ENCODE measurements around the gene RAPSN. TPM values are rescaled to one million over a fixed set of nuclear protein-coding genes. Genes with fewer than 3 reads are reported as not detected.

RAPSN gene
- total RNA-seq, 3 donors from 2014 or later = 0.41 to 0.96 (median 0.95) TPM

- H3K9me3 ChIP-seq = no peaks in the 10 kb centered on the region
- DNase-seq (no peak), ATAC-seq (no peak)
- intact Hi-C loops (cut with DNase I, micrococcal nuclease) = no loop called here
- H3K4me3 ChIP-seq = no peak overlapping the region
- H3K4me1 ChIP-seq (ENCODE audit: low read depth) = peaks cover 15% of the 10 kb centered on the region
- no peaks in the 10 kb centered on the region for H3K36me3 ChIP-seq (ENCODE audit: low read depth)
- TF ChIP-seq, protein P1, sequence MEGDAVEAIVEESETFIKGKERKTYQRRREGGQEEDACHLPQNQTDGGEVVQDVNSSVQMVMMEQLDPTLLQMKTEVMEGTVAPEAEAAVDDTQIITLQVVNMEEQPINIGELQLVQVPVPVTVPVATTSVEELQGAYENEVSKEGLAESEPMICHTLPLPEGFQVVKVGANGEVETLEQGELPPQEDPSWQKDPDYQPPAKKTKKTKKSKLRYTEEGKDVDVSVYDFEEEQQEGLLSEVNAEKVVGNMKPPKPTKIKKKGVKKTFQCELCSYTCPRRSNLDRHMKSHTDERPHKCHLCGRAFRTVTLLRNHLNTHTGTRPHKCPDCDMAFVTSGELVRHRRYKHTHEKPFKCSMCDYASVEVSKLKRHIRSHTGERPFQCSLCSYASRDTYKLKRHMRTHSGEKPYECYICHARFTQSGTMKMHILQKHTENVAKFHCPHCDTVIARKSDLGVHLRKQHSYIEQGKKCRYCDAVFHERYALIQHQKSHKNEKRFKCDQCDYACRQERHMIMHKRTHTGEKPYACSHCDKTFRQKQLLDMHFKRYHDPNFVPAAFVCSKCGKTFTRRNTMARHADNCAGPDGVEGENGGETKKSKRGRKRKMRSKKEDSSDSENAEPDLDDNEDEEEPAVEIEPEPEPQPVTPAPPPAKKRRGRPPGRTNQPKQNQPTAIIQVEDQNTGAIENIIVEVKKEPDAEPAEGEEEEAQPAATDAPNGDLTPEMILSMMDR (IDR thresholded peaks at IDR 0.05) = no peak
Measured at GRCh38 chr11:47469361-47470179, 20.6 kb upstream of the RAPSN start.

DNA sequence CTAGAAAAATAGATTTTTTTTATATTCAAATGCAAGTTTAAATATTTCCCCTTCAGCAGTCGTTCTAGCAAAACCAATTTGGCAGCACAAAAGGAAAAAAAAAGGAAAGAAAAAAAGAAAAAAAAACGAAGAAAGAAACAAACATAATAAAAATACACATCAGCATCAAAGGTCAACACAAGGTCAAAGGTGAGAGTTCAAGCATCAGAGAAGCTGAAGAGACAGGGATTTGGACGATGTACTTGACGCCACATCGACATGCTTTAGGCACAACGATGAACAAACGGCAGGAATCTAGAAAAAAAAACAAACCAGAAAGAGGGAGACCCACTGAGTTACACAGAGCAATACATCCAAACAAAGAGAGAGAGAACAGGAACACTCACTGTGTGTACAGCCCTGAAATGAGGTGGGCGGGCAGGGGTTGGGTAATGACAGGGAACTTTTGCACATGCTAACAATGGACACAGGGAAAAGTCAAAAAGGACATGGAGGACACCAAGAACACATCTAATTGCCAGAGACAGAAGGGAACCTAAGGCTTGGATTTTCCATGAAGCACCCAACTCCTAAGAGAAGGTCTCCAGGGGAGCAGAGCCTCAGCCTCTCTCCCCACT is 19.8 kb upstream of the RAPSN start:
- Histone ChIP-seq H3K4me3 (no peak overlapping the region), H3K9me3 (no peaks in the 10 kb centered on the region), H3K4me1 (ENCODE audit: low read depth) (peaks cover 15% of the 10 kb centered on the region), H3K36me3 (ENCODE audit: low read depth) (no peaks in the 10 kb centered on the region)
- no peak for ATAC-seq
- no peak for DNase-seq
- intact Hi-C loops (cut with DNase I, micrococcal nuclease) = no loop called here
- TF ChIP-seq, protein P1 (IDR thresholded peaks at IDR 0.05) = no peak

GRCh38 chr11:47467357-47467756 is 18.4 kb upstream of the RAPSN start:
- Histone ChIP-seq H3K4me1 (ENCODE audit: low read depth) (peaks cover 15% of the 10 kb centered on the region), H3K4me3 (no peak overlapping the region), H3K9me3 (no peaks in the 10 kb centered on the region), H3K36me3 (ENCODE audit: low read depth) (no peaks in the 10 kb centered on the region)
- peak; percentile 93 for ATAC-seq
- DNase-seq = peak; percentile 60 to 66 (median 66)
- TF ChIP-seq, protein P1 (IDR thresholded peaks at IDR 0.05) = no peak
- intact Hi-C loops (cut with DNase I, micrococcal nuclease) = no loop called here

DNA sequence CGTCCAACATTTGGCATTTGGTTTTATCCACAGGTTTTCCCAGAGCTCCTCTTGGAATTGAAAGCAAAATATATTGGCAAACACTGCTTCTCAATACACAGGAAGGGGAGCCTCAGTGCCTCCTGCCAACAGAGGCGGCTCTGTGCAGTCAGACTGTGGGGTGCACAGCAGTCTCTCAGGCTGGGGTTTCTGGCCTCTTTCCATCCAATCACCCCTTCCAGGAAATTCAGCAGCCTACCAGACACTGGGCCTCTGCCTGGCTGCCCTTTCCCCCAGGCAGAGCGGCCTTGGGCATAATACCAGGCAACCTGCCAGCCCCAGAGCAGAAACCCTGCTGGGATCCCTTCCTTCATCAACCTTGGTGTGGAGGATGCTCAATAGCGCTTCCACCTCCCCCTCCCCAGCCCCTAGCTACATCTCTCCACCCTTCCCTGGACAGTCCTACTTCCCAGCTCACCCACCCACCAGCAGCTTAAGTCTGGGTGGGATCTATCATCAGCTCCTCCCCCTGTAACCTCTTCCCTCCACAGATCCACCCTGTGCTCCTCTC is 17.8 kb upstream of the RAPSN start:
- intact Hi-C loops (cut with DNase I, micrococcal nuclease) = no loop called here

GRCh38 chr11:47466201-47466600 is 17.3 kb upstream of the RAPSN start:
- intact Hi-C loops (cut with DNase I, micrococcal nuclease) = no loop called here
- TF ChIP-seq, protein P1 (IDR thresholded peaks at IDR 0.05) = no peak

More for the DNA sequence above, 17.8 kb upstream of the RAPSN start:
- DNase-seq (peak; percentile 47 to 61 (median 55)), ATAC-seq (peak; percentile 66)
- no peaks in the 10 kb centered on the region for H3K36me3 ChIP-seq (ENCODE audit: low read depth)
- peaks cover 15% of the 10 kb centered on the region for H3K4me1 ChIP-seq (ENCODE audit: low read depth)
- no peak overlapping the region for H3K4me3 ChIP-seq
- TF ChIP-seq, protein P1 (IDR thresholded peaks at IDR 0.05) = no peak
- no peaks in the 10 kb centered on the region for H3K9me3 ChIP-seq

More at GRCh38 chr11:47466201-47466600, 17.3 kb upstream of the RAPSN start:
- DNase-seq (no peak), ATAC-seq (no peak)
- Histone ChIP-seq H3K4me1 (ENCODE audit: low read depth) (peaks cover 15% of the 10 kb centered on the region), H3K9me3 (no peaks in the 10 kb centered on the region), H3K4me3 (no peak overlapping the region), H3K36me3 (ENCODE audit: low read depth) (no peaks in the 10 kb centered on the region)

Data from mucosa of descending colon (tissue), 3 donors.